Activated CD4-positive, alpha-beta T cell treated with anti-CD3 and anti-CD28 coated beads, Interleukin-2, amount 10 ng/mL, durations not matched to agents 7 days and 5 days (primary cell): Measurements from ENCODE around the gene MMP28. TPM values are rescaled to one million over a fixed set of nuclear protein-coding genes. Genes with fewer than 3 reads are reported as not detected.

Source experiments
- CTCF ChIA-PET: fragments of 350-600 bp; sonication (Branson Sonifier 250); formaldehyde crosslinking; loops from one replicate; lab custom pipeline; 2021; ENCODE audit warnings: antibody characterized with exemption; lab: Charles Lee
- POLR2A ChIA-PET: fragments of 350-600 bp; sonication (Branson Sonifier 250); formaldehyde crosslinking; loops from one replicate; lab custom pipeline; 2021; ENCODE audit warnings: antibody characterized with exemption; lab: Charles Lee
- DNase-seq: peaks from one replicate; pipeline ENCODE4 v3.0.0-alpha.2; 2020
- H3K27ac Mint-ChIP-seq: one replicate; pipeline ENCODE4 v1.8.0; 2021; ENCODE audit warnings: mild to moderate bottlenecking, moderate library complexity, mixed read lengths
- H3K27me3 Mint-ChIP-seq: one replicate; pipeline ENCODE4 v1.8.0; 2021; ENCODE audit warnings: mixed read lengths
- H3K36me3 Mint-ChIP-seq: one replicate; pipeline ENCODE4 v1.8.0; 2021; ENCODE audit warnings: low read depth, mixed read lengths
- H3K4me1 Mint-ChIP-seq: one replicate; pipeline ENCODE4 v1.8.0; 2021; ENCODE audit warnings: mixed read lengths
- H3K4me3 Mint-ChIP-seq: one replicate; pipeline ENCODE4 v1.8.0; 2021; ENCODE audit warnings: mild to moderate bottlenecking, moderate library complexity, mixed read lengths
- H3K9me3 Mint-ChIP-seq: one replicate; pipeline ENCODE4 v1.8.0; 2021; ENCODE audit warnings: mixed read lengths
- total RNA-seq, 2 experiments: library from RNA; stranded (reverse); gene quantifications; one replicate each; pipeline ENCODE4 v1.2.3, GENCODE V29; 2021

The MMP28 gene
- total RNA-seq, 2 experiments from 2014 or later = not detected

DNA sequence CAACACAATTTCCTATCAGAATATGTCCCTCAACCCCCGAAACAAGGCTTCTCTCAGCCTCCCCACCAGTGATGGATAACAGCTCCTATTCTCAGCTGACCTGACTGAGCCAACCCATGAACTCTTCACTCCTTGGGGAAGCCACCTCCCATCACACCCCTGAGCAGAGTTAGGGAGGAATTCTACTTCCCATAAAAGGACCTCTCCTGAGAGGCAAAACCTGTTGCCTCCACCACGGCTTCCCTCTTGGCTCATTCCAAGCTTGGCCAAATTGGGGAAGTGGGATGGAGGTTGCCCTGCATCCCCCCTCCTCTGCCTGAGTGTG is 69.7 kb downstream of the MMP28 start:
- Mint-ChIP-seq H3K4me3 (no peak overlapping the region), H3K27me3 (peaks cover under 1% of the 10 kb centered on the region), H3K9me3 (no peaks in the 10 kb centered on the region), H3K36me3 (peaks cover 16% of the 10 kb centered on the region), H3K4me1 (peaks cover 6% of the 10 kb centered on the region), H3K27ac (no peak overlapping the region)
- CTCF ChIA-PET = no interaction called here
- DNase-seq = no peak
- POLR2A ChIA-PET = no interaction called here

DNA sequence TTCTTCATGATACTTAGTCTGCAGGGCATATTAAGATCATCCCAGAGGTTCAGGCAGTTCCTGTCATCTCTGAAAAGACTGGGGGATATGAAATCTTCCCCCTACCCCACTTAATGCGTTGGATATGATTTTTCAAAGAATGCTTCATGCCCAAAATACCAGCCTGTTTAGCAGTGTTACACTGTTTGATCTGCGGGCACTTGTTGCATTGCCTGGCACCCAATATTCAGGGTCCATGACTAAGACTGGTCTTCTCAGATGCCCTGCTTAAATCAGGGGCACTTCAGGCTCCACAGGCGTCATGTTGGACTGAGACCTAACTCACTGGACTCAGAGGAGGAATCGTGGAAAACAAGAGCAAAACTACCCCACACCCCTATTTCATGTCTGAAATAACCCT is 70.4 kb downstream of the MMP28 start:
- H3K4me3 Mint-ChIP-seq = no peak overlapping the region
- POLR2A ChIA-PET = no interaction called here
- no peak for DNase-seq
- no peaks in the 10 kb centered on the region for H3K27me3 Mint-ChIP-seq
- CTCF ChIA-PET = no interaction called here
- H3K27ac Mint-ChIP-seq = no peak overlapping the region
- peaks cover 17% of the 10 kb centered on the region for H3K36me3 Mint-ChIP-seq
- H3K9me3 Mint-ChIP-seq = no peaks in the 10 kb centered on the region
- peaks cover 1% of the 10 kb centered on the region for H3K4me1 Mint-ChIP-seq

DNA sequence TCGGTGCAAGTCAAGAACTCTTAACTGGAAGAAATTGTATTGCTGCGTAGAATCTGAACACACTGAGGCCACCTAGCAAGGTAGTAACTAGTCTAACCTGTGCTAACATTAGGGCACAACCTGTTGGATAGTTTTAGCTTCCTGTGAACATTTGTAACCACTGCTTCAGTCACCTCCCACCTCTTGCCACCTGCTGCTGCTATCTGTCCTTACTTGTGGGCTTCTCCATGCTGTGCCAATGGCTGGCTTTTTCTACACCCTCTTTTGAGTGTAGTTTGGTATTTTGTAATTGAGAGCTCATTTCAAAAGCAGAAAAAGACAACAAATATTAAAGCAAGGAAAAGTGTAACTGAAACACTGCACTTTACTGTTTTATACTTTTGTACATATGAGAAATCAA is 71.7 kb downstream of the MMP28 start:
- Mint-ChIP-seq H3K27me3 (no peaks in the 10 kb centered on the region), H3K4me3 (no peak overlapping the region), H3K4me1 (no peaks in the 10 kb centered on the region), H3K9me3 (no peaks in the 10 kb centered on the region), H3K27ac (no peak overlapping the region), H3K36me3 (peaks cover 25% of the 10 kb centered on the region)
- DNase-seq = no peak
- ChIA-PET CTCF (interaction anchor here (1.0 to 1.6 kb wide), 3 partner anchors 13 to 24 kb away, joined by 3 to 5 read pairs (median 4); no protein-coding TSS in a partner anchor), POLR2A (no interaction called here)

DNA sequence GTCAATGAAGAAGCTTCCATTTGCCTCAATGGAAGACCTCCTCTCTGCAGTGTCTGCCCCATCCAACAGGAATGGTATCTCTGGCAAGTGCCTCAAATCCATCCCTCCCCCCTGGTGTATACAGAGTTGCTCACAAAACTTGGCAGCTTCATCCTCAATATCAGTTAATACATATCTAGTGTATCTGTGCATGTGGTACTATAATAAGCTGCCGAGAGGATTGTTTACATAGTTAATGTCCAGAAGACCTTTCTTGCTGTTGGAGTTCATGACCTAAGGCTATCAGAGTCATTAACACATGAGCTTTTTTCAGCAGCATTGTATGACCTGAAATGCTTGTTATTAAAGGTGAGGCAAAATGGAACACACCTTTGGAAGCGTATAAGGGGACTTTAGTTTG is 78.0 kb downstream of the MMP28 start:
- DNase-seq = no peak
- Mint-ChIP-seq H3K27ac (no peak overlapping the region), H3K9me3 (no peaks in the 10 kb centered on the region), H3K4me1 (no peaks in the 10 kb centered on the region), H3K36me3 (peaks cover 21% of the 10 kb centered on the region), H3K27me3 (no peaks in the 10 kb centered on the region), H3K4me3 (no peak overlapping the region)
- POLR2A ChIA-PET = no interaction called here
- CTCF ChIA-PET = interaction anchor here (1.5 to 2.2 kb wide), 2 partner anchors 14 to 17 kb away, joined by 3 to 5 read pairs; partner anchors contain the start of gene RASL10B

DNA sequence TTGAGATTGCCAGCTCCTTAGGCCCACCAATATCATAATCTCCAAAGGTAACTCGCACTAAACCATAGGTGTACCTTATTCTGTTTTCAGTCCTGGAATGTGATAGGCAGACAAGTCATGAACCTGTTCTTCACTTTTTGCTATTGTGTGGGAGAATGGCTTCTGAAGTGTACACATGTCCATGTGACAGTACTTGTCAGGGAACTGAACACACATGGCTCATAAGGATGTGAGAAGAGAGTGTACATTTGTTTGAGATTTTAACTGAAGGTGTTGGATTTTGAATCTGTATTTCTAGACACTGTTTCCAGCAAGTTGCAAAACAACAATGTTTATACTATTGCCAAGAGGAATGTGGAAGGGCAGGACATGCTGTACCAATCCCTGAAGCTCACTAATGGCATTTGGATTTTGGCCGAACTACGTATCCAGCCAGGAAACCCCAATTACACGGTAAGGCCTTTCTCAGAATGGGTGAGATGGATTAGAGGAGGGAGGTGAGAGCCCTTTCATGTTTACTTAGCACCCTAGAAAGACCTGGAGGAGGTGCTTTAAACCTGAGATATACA is 78.5 kb downstream of the MMP28 start:
- DNase-seq = no peak
- POLR2A ChIA-PET = no interaction called here
- H3K9me3 Mint-ChIP-seq = no peaks in the 10 kb centered on the region
- H3K27me3 Mint-ChIP-seq = no peaks in the 10 kb centered on the region
- no peaks in the 10 kb centered on the region for H3K4me1 Mint-ChIP-seq
- H3K4me3 Mint-ChIP-seq = no peak overlapping the region
- H3K36me3 Mint-ChIP-seq = peaks cover 20% of the 10 kb centered on the region
- CTCF ChIA-PET = interaction anchor here (1.5 kb wide), 1 partner anchor 17 kb away, joined by 3 read pairs; no protein-coding TSS in a partner anchor
- H3K27ac Mint-ChIP-seq = no peak overlapping the region

DNA sequence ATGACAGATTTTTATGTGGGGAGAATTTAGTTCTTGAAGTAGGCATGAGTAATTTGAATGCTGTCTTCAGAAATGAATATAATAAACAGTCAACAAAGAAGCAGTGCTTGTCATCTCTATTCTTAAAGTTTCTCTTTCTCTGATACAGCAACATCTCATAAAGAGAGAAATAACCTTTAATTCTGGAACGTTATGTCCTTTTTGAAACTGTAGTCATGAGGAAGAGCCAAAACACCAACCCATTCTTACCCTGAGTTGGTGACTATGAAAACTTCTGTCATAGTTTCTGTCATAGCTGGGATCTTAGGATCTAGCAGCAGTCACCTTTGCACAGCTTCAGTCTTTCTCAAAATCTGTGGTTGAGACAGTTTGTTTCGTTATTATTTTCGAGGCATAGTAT is 79.3 kb downstream of the MMP28 start:
- Mint-ChIP-seq H3K36me3 (peaks cover 20% of the 10 kb centered on the region), H3K9me3 (no peaks in the 10 kb centered on the region), H3K27ac (no peak overlapping the region), H3K4me3 (no peak overlapping the region), H3K4me1 (peaks cover 1% of the 10 kb centered on the region), H3K27me3 (no peaks in the 10 kb centered on the region)
- CTCF ChIA-PET = interaction anchor here (0.6 to 1.1 kb wide), 2 partner anchors 12 to 986 kb away, joined by 3 to 4 read pairs; no protein-coding TSS in a partner anchor
- DNase-seq = no peak
- POLR2A ChIA-PET = no interaction called here

Other genes starting within 250 kb of the MMP28 start
- not detected for gene SLFN14, start 234.8 kb downstream of the MMP28 start, total RNA-seq
- gene PEX12, start 217.1 kb downstream of the MMP28 start, total RNA-seq = 1 to 10 TPM; 4.0 to 5.5 TPM
- gene AP2B1, start 208.3 kb downstream of the MMP28 start, total RNA-seq = 100 to 1,000 TPM; 180 to 185 TPM
- gene RASL10B, start 64.0 kb downstream of the MMP28 start, total RNA-seq = under 1 TPM; 0.15 to 0.37 TPM
- gene GAS2L2, start 42.4 kb downstream of the MMP28 start, total RNA-seq = not detected
- gene C17orf50, start 34.8 kb downstream of the MMP28 start, total RNA-seq = not detected
- 100 to 1,000 TPM; 274 to 311 TPM for gene TAF15, start 13.8 kb upstream of the MMP28 start, total RNA-seq
- gene HEATR9, start 73.2 kb upstream of the MMP28 start, total RNA-seq = under 1 TPM; 0.17 to 0.27 TPM
- 10 to 100 TPM; 68.7 to 81.3 TPM for gene CCL5, start 84.7 kb upstream of the MMP28 start, total RNA-seq
- 1 to 10 TPM; 7.0 to 7.9 TPM for gene RDM1, start 135.1 kb upstream of the MMP28 start, total RNA-seq
- not detected for gene LYZL6, start 148.1 kb upstream of the MMP28 start, total RNA-seq
- not detected for gene CCL16, start 185.9 kb upstream of the MMP28 start, total RNA-seq
- gene CCL14, start 191.1 kb upstream of the MMP28 start, total RNA-seq = not detected
- not detected for gene CCL15, start 205.9 kb upstream of the MMP28 start, total RNA-seq
- gene CCL23, start 222.3 kb upstream of the MMP28 start, total RNA-seq = not detected